ENCODE results near the gene CCDC106.

GRCh38 chr19:55635334-55635717 lies 12.7 kb upstream of the CCDC106 start:
- TF ChIP-seq CTCF (IDR thresholded peaks at IDR 0.05) = no peak
- no peak for TF ChIP-seq POLR2A (IDR thresholded peaks at IDR 0.05)
